T-cell (primary cell): Measurements from ENCODE around the gene OCIAD2. TPM values are rescaled to one million over a fixed set of nuclear protein-coding genes. Genes with fewer than 3 reads are reported as not detected.
"Not testable (repeated sequence)": the region's sequence is repeated elsewhere in the genome, so short reads cannot be mapped to it uniquely, and the experiment has no call there.

Experiments used
- ATAC-seq, 4 experiments: fragments of 200-7000 bp in 3 of 4; fragments of 150-1000 bp in 1 of 4; cut with Tn5 transposase; replicated peaks in 1 of 4; 1 replicate in 3 of 4; 2 replicates in 1 of 4; pipeline ENCODE4 v1.10.0; 2021; ENCODE audit warnings: moderate library complexity in 3 of 4, mild to moderate bottlenecking in 2 of 4, moderate number of reproducible peaks in 1 of 4
- CTCF ChIA-PET, 2 donors: fragments of 300-600 bp; sonication (Branson Sonifier 250); formaldehyde crosslinking; loops; one replicate each; lab custom pipeline; 2022; ENCODE audit warnings: antibody characterized with exemption in 2 of 2; lab: Charles Lee
- POLR2A ChIA-PET, 2 donors: fragments of 300-600 bp; sonication (Branson Sonifier 250); formaldehyde crosslinking; loops; one replicate each; lab custom pipeline; 2022; ENCODE audit warnings: antibody characterized with exemption in 2 of 2; lab: Charles Lee
- DNase-seq, 35 experiments: peaks; one replicate each; pipeline versions ENCODE4 v3.0.0 to v3.0.0-alpha.2; 2013 to 2023
- H3K27ac ChIP-seq: one replicate; pipeline ENCODE4 v1.5.1; 2013; ENCODE audit warnings: low read length
- H3K27me3 ChIP-seq, 2 experiments: replicated peaks in 1 of 2; 1 replicate in 1 of 2; 2 replicates in 1 of 2; pipeline versions ENCODE4 v1.6.1 to v1.7.0; 2013; ENCODE audit warnings: low read length in 1 of 2, mixed read lengths in 1 of 2; ENCODE audit not compliant: control insufficient read depth in 2 of 2, insufficient read depth in 2 of 2; ENCODE audit errors: extremely low read depth in 1 of 2
- H3K36me3 ChIP-seq, 2 donors: 1 replicate in 1 of 2; 2 replicates in 1 of 2; pipeline versions ENCODE4 v1.6.1 to v1.7.0; 2013; ENCODE audit warnings: low read length in 1 of 2; ENCODE audit not compliant: control insufficient read depth in 2 of 2, insufficient read depth in 1 of 2; ENCODE audit errors: extremely low read depth in 1 of 2
- H3K4me1 ChIP-seq, 2 experiments: 1 replicate in 1 of 2; 2 replicates in 1 of 2; pipeline versions ENCODE4 v1.6.1 to v1.7.0; 2013; ENCODE audit warnings: low read length in 2 of 2, mixed read lengths in 1 of 2; ENCODE audit not compliant: insufficient read depth in 2 of 2, control insufficient read depth in 1 of 2; ENCODE audit errors: extremely low read depth in 1 of 2
- H3K4me3 ChIP-seq, 2 donors: 1 replicate in 1 of 2; 2 replicates in 1 of 2; pipeline versions ENCODE4 v1.5.1 to v1.7.0; 2013; ENCODE audit warnings: mild to moderate bottlenecking in 2 of 2, low read length in 1 of 2, moderate library complexity in 1 of 2; ENCODE audit not compliant: control insufficient read depth in 1 of 2; ENCODE audit errors: extremely low read depth in 1 of 2
- H3K9me3 ChIP-seq: 2 replicates; pipeline ENCODE4 v1.7.0; 2013
- H3K27ac Mint-ChIP-seq, 2 donors: one replicate each; pipeline ENCODE4 v1.8.0; 2020 to 2021; ENCODE audit warnings: mild to moderate bottlenecking in 2 of 2, mixed read lengths in 2 of 2
- H3K27me3 Mint-ChIP-seq, 2 donors: one replicate each; pipeline ENCODE4 v1.8.0; 2021 to 2022; ENCODE audit warnings: mixed read lengths in 2 of 2
- H3K36me3 Mint-ChIP-seq: one replicate; pipeline ENCODE4 v1.8.0; 2021; ENCODE audit warnings: mixed read lengths
- H3K4me1 Mint-ChIP-seq, 3 donors: one replicate each; pipeline ENCODE4 v1.8.0; 2020 to 2022; ENCODE audit warnings: mixed read lengths in 3 of 3, mild to moderate bottlenecking in 1 of 3
- H3K4me3 Mint-ChIP-seq, 3 donors: one replicate each; pipeline ENCODE4 v1.8.0; 2020 to 2022; ENCODE audit warnings: mild to moderate bottlenecking in 3 of 3, mixed read lengths in 3 of 3, moderate library complexity in 3 of 3
- H3K9me3 Mint-ChIP-seq, 3 donors: one replicate each; pipeline ENCODE4 v1.8.0; 2020 to 2022; ENCODE audit warnings: mixed read lengths in 3 of 3
- WGBS: methylation state at CpG from one replicate; pipeline ENCODE4 v1.1.5; 2013; ENCODE audit warnings: missing lambda C conversion rate; ENCODE audit not compliant: insufficient coverage; 5-methylcytosine and 5-hydroxymethylcytosine counted together
- total RNA-seq, 35 experiments: library from RNA in 6 of 35; stranded (reverse) in 6 of 35; fragments of 120-200 nt in 1 of 35; gene quantifications; one replicate each; pipeline versions ENCODE4 v1.2.1 to v1.2.4 and lab custom pipeline; 2013 to 2026

The OCIAD2 gene
- total RNA-seq, 5 donors from 2014 or later (not counting 1 experiment from before 2014, with no cell fraction given) = 54.0 to 150 (median 113) TPM

DNA sequence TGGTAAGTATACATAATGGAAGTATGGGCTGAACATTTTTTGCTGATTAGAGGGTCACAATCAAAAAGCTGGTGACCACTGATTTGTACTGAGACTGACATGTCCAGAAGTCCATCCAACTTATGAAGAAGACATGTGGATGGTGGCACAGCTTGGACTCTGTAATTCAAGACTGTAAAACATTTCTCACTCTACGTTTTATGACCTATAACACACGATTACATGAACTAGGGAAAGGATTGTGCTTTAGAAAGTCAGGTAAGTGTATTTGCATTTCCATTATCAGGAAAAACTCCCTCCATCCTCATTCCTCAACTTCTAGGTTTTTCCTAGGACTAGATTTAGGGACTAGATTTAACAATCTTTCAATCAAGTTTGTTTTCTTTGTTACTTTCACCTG lies 30.5 kb upstream of the OCIAD2 start:
- WGBS = no CpG with 5 or more reads among the region's 2 CpGs
- H3K27ac ChIP-seq = no peak overlapping the region
- DNase-seq (no peak), ATAC-seq (no peak)
- no peaks in the 10 kb centered on the region for H3K4me1 ChIP-seq
- ChIA-PET POLR2A (no interaction called here), CTCF (interaction anchor here in 1 of 2 donors (0.7 kb wide), 1 partner anchor 21 kb away, joined by 3 read pairs; no protein-coding TSS in a partner anchor)
- H3K27me3 Mint-ChIP-seq = no peaks in the 10 kb centered on the region
- peaks cover 0 to 7% (median 0%) of the 10 kb centered on the region in 3 donors for H3K4me1 Mint-ChIP-seq
- H3K4me3 ChIP-seq = no peak overlapping the region
- H3K9me3 Mint-ChIP-seq = peaks cover 0 to 8% (median 4%) of the 10 kb centered on the region in 3 donors
- no peak overlapping the region for H3K27ac Mint-ChIP-seq
- H3K9me3 ChIP-seq = no peaks in the 10 kb centered on the region
- no peak overlapping the region for H3K4me3 Mint-ChIP-seq
- H3K36me3 ChIP-seq = no peaks in the 10 kb centered on the region
- no peaks in the 10 kb centered on the region for H3K36me3 Mint-ChIP-seq
- no peaks in the 10 kb centered on the region for H3K27me3 ChIP-seq

DNA sequence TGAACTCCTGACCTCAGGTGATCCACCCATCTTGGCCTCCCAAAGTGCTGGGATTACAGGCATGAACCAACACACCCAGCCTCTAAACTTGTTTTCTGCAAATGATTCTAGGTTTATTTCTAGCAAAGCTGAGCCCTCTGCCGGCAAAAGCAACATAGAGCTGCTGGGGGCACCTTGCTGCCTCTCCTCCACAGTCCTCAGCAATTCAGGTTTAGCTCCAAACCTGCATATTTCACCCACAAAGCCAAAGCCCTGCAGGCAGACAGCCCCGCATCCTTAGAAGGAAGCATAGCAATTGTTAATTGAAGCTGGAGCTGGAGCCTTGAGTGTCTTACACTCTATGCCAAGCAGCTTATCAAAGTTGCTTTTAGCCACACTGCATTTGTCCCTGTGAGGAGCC lies 24.9 kb upstream of the OCIAD2 start:
- Mint-ChIP-seq H3K36me3 (no peaks in the 10 kb centered on the region), H3K4me3 (no peak overlapping the region), H3K4me1 (peaks cover 0 to 5% (median 0%) of the 10 kb centered on the region in 3 donors), H3K27me3 (no peaks in the 10 kb centered on the region), H3K9me3 (peaks cover 2 to 6% (median 4%) of the 10 kb centered on the region in 3 donors), H3K27ac (no peak overlapping the region)
- Histone ChIP-seq H3K9me3 (no peaks in the 10 kb centered on the region), H3K4me3 (no peak overlapping the region), H3K27me3 (peaks cover 0 to 3% of the 10 kb centered on the region in 2 experiments), H3K36me3 (no peaks in the 10 kb centered on the region), H3K27ac (no peak overlapping the region), H3K4me1 (no peaks in the 10 kb centered on the region)
- WGBS = 100% methylated on average over 1 of the region's 2 CpGs
- ATAC-seq (no peak), DNase-seq (no peak)
- ChIA-PET POLR2A (interaction anchor here in 1 of 2 donors (0.5 kb wide), 1 partner anchor 372 kb away, joined by 3 read pairs; no protein-coding TSS in a partner anchor), CTCF (interaction anchor here in 1 of 2 donors (0.9 kb wide), 1 partner anchor 353 kb away, joined by 3 read pairs; no protein-coding TSS in a partner anchor)

DNA sequence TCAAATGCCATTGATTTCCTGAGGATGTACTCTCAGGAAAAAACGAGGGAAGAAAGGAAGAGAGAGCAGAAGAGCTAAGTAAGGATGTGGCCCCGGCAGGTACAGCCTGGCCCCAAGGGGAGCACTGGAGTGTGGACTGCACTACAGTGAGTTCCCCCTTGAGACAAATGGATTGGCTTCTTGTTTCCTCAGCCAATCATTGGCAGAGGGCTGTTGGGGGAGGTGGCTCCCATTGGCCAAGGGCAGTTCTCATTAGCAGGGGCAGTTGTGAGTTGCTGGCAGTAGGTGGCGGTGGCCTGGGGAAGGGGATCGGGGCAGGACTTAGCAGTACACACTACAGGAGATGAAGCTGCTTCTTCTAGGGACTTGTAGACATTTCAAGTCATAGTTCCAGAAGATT lies 24.1 kb upstream of the OCIAD2 start:
- WGBS = 79% methylated on average over 4 of the region's 4 CpGs
- peaks cover 0 to 3% of the 10 kb centered on the region in 2 experiments for H3K27me3 ChIP-seq

DNA sequence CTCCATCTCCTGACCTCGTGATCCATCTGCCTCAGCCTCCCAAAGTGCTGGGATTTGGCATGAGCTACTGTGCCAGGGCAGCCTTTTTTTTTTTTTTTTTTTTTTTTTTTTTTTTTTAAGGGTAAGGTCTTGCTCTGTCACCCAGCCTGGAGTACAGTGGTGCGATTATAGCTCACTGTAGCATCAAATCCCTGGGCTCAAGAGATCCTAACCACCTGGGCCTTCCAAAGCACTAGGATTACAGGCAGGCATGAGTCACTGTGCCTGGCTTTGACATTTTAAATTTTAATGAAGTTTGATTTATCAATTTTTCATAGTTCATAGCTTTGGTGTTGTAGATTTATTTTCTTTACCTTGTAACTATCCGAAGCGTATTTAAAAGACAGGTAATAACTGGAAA lies 17.8 kb upstream of the OCIAD2 start:
- Histone ChIP-seq H3K4me3 (no peak overlapping the region), H3K36me3 (no peaks in the 10 kb centered on the region), H3K9me3 (no peaks in the 10 kb centered on the region), H3K27ac (no peak overlapping the region), H3K4me1 (peaks cover 0 to 8% of the 10 kb centered on the region in 2 experiments), H3K27me3 (peaks cover 0 to 3% of the 10 kb centered on the region in 2 experiments)
- ChIA-PET POLR2A (interaction anchor here in 1 of 2 donors (0.6 to 0.7 kb wide), 2 partner anchors 20 to 290 kb away, joined by 8 to 10 read pairs; no protein-coding TSS in a partner anchor), CTCF (interaction anchor here (0.6 to 0.7 kb wide), 3 partner anchors 31 to 1312 kb away, joined by 3 to 9 read pairs (median 7); no protein-coding TSS in a partner anchor)
- ATAC-seq (no peak), DNase-seq (no peak)
- WGBS = no CpG with 5 or more reads among the region's 4 CpGs
- Mint-ChIP-seq H3K27ac (no peak overlapping the region), H3K27me3 (no peaks in the 10 kb centered on the region), H3K36me3 (peaks cover 10% of the 10 kb centered on the region), H3K9me3 (peaks cover 2 to 17% (median 9%) of the 10 kb centered on the region in 3 donors), H3K4me3 (peak overlapping the region in 1 of 3 donors; percentile 32), H3K4me1 (peaks cover 7 to 16% (median 10%) of the 10 kb centered on the region in 3 donors)

More for the DNA sequence above, 24.1 kb upstream of the OCIAD2 start:
- Mint-ChIP-seq H3K36me3 (no peaks in the 10 kb centered on the region), H3K4me3 (no peak overlapping the region), H3K27ac (no peak overlapping the region), H3K4me1 (peaks cover 0 to 5% (median 0%) of the 10 kb centered on the region in 3 donors), H3K27me3 (no peaks in the 10 kb centered on the region), H3K9me3 (peaks cover 2 to 8% (median 4%) of the 10 kb centered on the region in 3 donors)
- ChIA-PET POLR2A (no interaction called here), CTCF (no interaction called here)
- Histone ChIP-seq H3K4me3 (no peak overlapping the region), H3K36me3 (no peaks in the 10 kb centered on the region), H3K9me3 (no peaks in the 10 kb centered on the region), H3K27ac (no peak overlapping the region), H3K4me1 (no peaks in the 10 kb centered on the region)
- ATAC-seq (no peak), DNase-seq (no peak)

- not testable (repeated sequence) for H3K4me1 ChIP-seq
Measured at GRCh38 chr4:48923065-48923464, 16.5 kb upstream of the OCIAD2 start.

GRCh38 chr4:48914311-48914710 lies 7.7 kb upstream of the OCIAD2 start:
- H3K9me3 ChIP-seq = no peaks in the 10 kb centered on the region
- H3K4me3 ChIP-seq = no peak overlapping the region
- Mint-ChIP-seq H3K4me3 (no peak overlapping the region), H3K36me3 (peaks cover 3% of the 10 kb centered on the region), H3K4me1 (peaks cover 6 to 8% (median 7%) of the 10 kb centered on the region in 3 donors), H3K27me3 (no peaks in the 10 kb centered on the region), H3K27ac (no peak overlapping the region), H3K9me3 (no peaks in the 10 kb centered on the region)
- no peaks in the 10 kb centered on the region for H3K27me3 ChIP-seq
- no peak for DNase-seq
- H3K36me3 ChIP-seq = no peaks in the 10 kb centered on the region
- peaks cover 0 to 3% of the 10 kb centered on the region in 2 experiments for H3K4me1 ChIP-seq
- no peak for ATAC-seq
- CTCF ChIA-PET = no interaction called here
- POLR2A ChIA-PET = interaction anchor here in 1 of 2 donors (0.7 kb wide), 1 partner anchor 305 kb away, joined by 3 read pairs; no protein-coding TSS in a partner anchor
- H3K27ac ChIP-seq = no peak overlapping the region
- WGBS = 75% methylated on average over 2 of the region's 3 CpGs

More at GRCh38 chr4:48923065-48923464, 16.5 kb upstream of the OCIAD2 start:
- 31% methylated on average over 2 of the region's 7 CpGs for WGBS
- H3K4me3 Mint-ChIP-seq, H3K9me3 ChIP-seq, H3K27me3 ChIP-seq, H3K4me3 ChIP-seq, H3K27ac ChIP-seq, ATAC-seq, H3K36me3 ChIP-seq, CTCF ChIA-PET, H3K27me3 Mint-ChIP-seq, POLR2A ChIA-PET: not testable (repeated sequence)
- Mint-ChIP-seq H3K4me1 (peaks cover 7 to 16% (median 10%) of the 10 kb centered on the region in 3 donors), H3K36me3 (peaks cover 14% of the 10 kb centered on the region), H3K9me3 (peaks cover 2 to 13% (median 9%) of the 10 kb centered on the region in 3 donors), H3K27ac (peak overlapping the region in 1 of 2 donors; percentile 31)
- DNase-seq = peak in 2 of 35 experiments; percentile 6 to 18
